SK-N-MC (cell line): ENCODE results near the gene POC5.

Source experiments
- DNase-seq: peaks from one replicate; pipeline ENCODE4 v3.0.0-alpha.2; 2011; ENCODE audit warnings: low read depth, low spot score
- H3K27ac ChIP-seq: fragments of 200-600 bp; sonication (generic); 2 replicates; pipeline ENCODE4 v1.5.1; 2016; ENCODE audit warnings: mixed run types
- H3K36me3 ChIP-seq: fragments of 200-600 bp; sonication (generic); 2 replicates; pipeline ENCODE4 v1.6.1; 2017; ENCODE audit warnings: antibody characterized with exemption, low read length, mixed read lengths; ENCODE audit not compliant: insufficient read depth
- H3K4me3 ChIP-seq: fragments of 200-600 bp; sonication (generic); 2 replicates; pipeline ENCODE4 v1.5.1; 2016
- H3K9ac ChIP-seq: fragments of 200-600 bp; sonication (generic); 2 replicates; pipeline ENCODE4 v1.8.0; 2017; ENCODE audit warnings: mixed run types, mixed read lengths; ENCODE audit not compliant: insufficient read length
- H3K9me3 ChIP-seq: fragments of 200-600 bp; sonication (generic); 2 replicates; pipeline ENCODE4 v1.6.1; 2017; ENCODE audit warnings: low read depth, mild to moderate bottlenecking, antibody characterized with exemption, low read length, moderate library complexity, mixed read lengths
- EZH2 ChIP-seq: fragments of 200-600 bp; sonication (generic); IDR thresholded peaks from one replicate; pipeline ENCODE4 v1.6.1; 2017; ENCODE audit warnings: antibody characterized with exemption
- FOXP2 ChIP-seq: optimal IDR thresholded peaks from 2 replicates; pipeline ENCODE3; 2011; ENCODE audit warnings: mild to moderate bottlenecking, moderate library complexity; ENCODE audit not compliant: insufficient read depth; ENCODE audit errors: extremely low read length, control extremely low read depth
- POLR2AphosphoS5 ChIP-seq: IDR thresholded peaks from 2 replicates; pipeline ENCODE4 v1.6.1; 2012; ENCODE audit warnings: mild to moderate bottlenecking, low read depth, low read length, borderline replicate concordance

POC5 gene

GRCh38 chr5:75639535-75640311, 77.5 kb downstream of the POC5 start:
- Histone ChIP-seq H3K9ac (no peak overlapping the region), H3K27ac (no peak overlapping the region)
- TF ChIP-seq EZH2 = no peak
- no peak for TF ChIP-seq POLR2AphosphoS5
- TF ChIP-seq FOXP2 = no peak

GRCh38 chr5:75637949-75638348, 79.3 kb downstream of the POC5 start:
- Histone ChIP-seq H3K9me3 (no peaks in the 10 kb centered on the region), H3K27ac (no peak overlapping the region), H3K9ac (no peak overlapping the region), H3K36me3 (no peaks in the 10 kb centered on the region), H3K4me3 (no peak overlapping the region)
- DNase-seq = no peak
- TF ChIP-seq FOXP2 (no peak), POLR2AphosphoS5 (no peak), EZH2 (no peak)

More at GRCh38 chr5:75639535-75640311, 77.5 kb downstream of the POC5 start:
- Histone ChIP-seq H3K36me3 (no peaks in the 10 kb centered on the region), H3K4me3 (no peak overlapping the region), H3K9me3 (no peaks in the 10 kb centered on the region)
- no peak for DNase-seq

- Histone ChIP-seq H3K4me3 (no peak overlapping the region), H3K36me3 (no peaks in the 10 kb centered on the region), H3K27ac (no peak overlapping the region), H3K9ac (no peak overlapping the region), H3K9me3 (no peaks in the 10 kb centered on the region)
- TF ChIP-seq EZH2 (no peak), POLR2AphosphoS5 (no peak), FOXP2 (no peak)
- DNase-seq = no peak
These were observed 84.9 kb downstream of the POC5 start for GRCh38 chr5:75632321-75632720.

- DNase-seq = no peak
- Histone ChIP-seq H3K9ac (no peak overlapping the region), H3K36me3 (no peaks in the 10 kb centered on the region), H3K9me3 (no peaks in the 10 kb centered on the region), H3K27ac (no peak overlapping the region), H3K4me3 (no peak overlapping the region)
- no peak for TF ChIP-seq EZH2
These were observed 86.4 kb downstream of the POC5 start for GRCh38 chr5:75630875-75631274.

- Histone ChIP-seq H3K4me3 (no peak overlapping the region), H3K9me3 (no peaks in the 10 kb centered on the region), H3K36me3 (no peaks in the 10 kb centered on the region), H3K27ac (no peak overlapping the region), H3K9ac (no peak overlapping the region)
- no peak for TF ChIP-seq POLR2AphosphoS5
- TF ChIP-seq FOXP2 = no peak
- TF ChIP-seq EZH2 = no peak
- no peak for DNase-seq
These were observed 89.4 kb downstream of the POC5 start for GRCh38 chr5:75627801-75628200.

GRCh38 chr5:75626959-75627358, 90.3 kb downstream of the POC5 start:
- Histone ChIP-seq H3K9me3 (no peaks in the 10 kb centered on the region), H3K27ac (no peak overlapping the region), H3K4me3 (no peak overlapping the region), H3K9ac (no peak overlapping the region), H3K36me3 (no peaks in the 10 kb centered on the region)
- TF ChIP-seq POLR2AphosphoS5 (no peak), FOXP2 (no peak), EZH2 (no peak)
- DNase-seq = no peak
